Activated naive CD4-positive, alpha-beta T cell treated with anti-CD3 and anti-CD28 coated beads for 36 hours (primary cell): ENCODE measurements around the gene SNX10. TPM values are rescaled to one million over a fixed set of nuclear protein-coding genes. Genes with fewer than 3 reads are reported as not detected.

ENCODE experiments used
- CTCF ChIA-PET: fragments of 350-600 bp; sonication (Branson Sonifier 250); formaldehyde crosslinking; loops from one replicate; lab custom pipeline; 2021; ENCODE audit warnings: antibody characterized with exemption; lab: Charles Lee
- DNase-seq: peaks from one replicate; pipeline ENCODE4 v3.0.0-alpha.2; 2020
- H3K27ac Mint-ChIP-seq: one replicate; pipeline ENCODE4 v1.8.0; 2021; ENCODE audit warnings: mild to moderate bottlenecking, mixed read lengths
- H3K27me3 Mint-ChIP-seq: one replicate; pipeline ENCODE4 v1.8.0; 2021; ENCODE audit warnings: low read depth, mixed read lengths
- H3K36me3 Mint-ChIP-seq: one replicate; pipeline ENCODE4 v1.8.0; 2021; ENCODE audit warnings: low read depth, mixed read lengths
- H3K4me1 Mint-ChIP-seq: one replicate; pipeline ENCODE4 v1.8.0; 2021; ENCODE audit warnings: low read depth, mixed read lengths
- H3K4me3 Mint-ChIP-seq: one replicate; pipeline ENCODE4 v1.8.0; 2021; ENCODE audit warnings: mild to moderate bottlenecking, moderate library complexity, mixed read lengths
- H3K9me3 Mint-ChIP-seq: one replicate; pipeline ENCODE4 v1.8.0; 2021; ENCODE audit warnings: mixed read lengths
- intact Hi-C: fragments of 100-400 bp; cut with micrococcal nuclease; formaldehyde crosslinking; loops from one replicate; pipeline ENCODE4 v1.15.1; 2023
- total RNA-seq, 2 experiments: library from RNA; stranded (reverse); gene quantifications; one replicate each; pipeline ENCODE4 v1.2.3, GENCODE V29; 2021

The SNX10 gene
- total RNA-seq, 2 experiments from 2014 or later: 17.0 to 17.5 TPM

- H3K27me3 Mint-ChIP-seq: no peaks in the 10 kb centered on the region
- DNase-seq: no peak
- CTCF ChIA-PET: no interaction called here
- no peak overlapping the region for H3K4me3 Mint-ChIP-seq
- H3K4me1 Mint-ChIP-seq: peaks cover 5% of the 10 kb centered on the region
- no peak overlapping the region for H3K27ac Mint-ChIP-seq
- H3K9me3 Mint-ChIP-seq: no peaks in the 10 kb centered on the region
- intact Hi-C loops: no loop called here
- H3K36me3 Mint-ChIP-seq: peaks cover 4% of the 10 kb centered on the region
These were observed 51.7 kb downstream of the SNX10 start for GRCh38 chr7:26343320-26343832.

- Mint-ChIP-seq H3K27me3 (no peaks in the 10 kb centered on the region), H3K27ac (no peak overlapping the region), H3K36me3 (peaks cover 4% of the 10 kb centered on the region), H3K4me3 (no peak overlapping the region), H3K9me3 (no peaks in the 10 kb centered on the region), H3K4me1 (peaks cover 5% of the 10 kb centered on the region)
- intact Hi-C loops: no loop called here
- DNase-seq: no peak
- CTCF ChIA-PET: no interaction called here
These were observed 52.2 kb downstream of the SNX10 start for GRCh38 chr7:26343837-26344236.

GRCh38 chr7:26345202-26345601 is 53.5 kb downstream of the SNX10 start:
- H3K9me3 Mint-ChIP-seq: no peaks in the 10 kb centered on the region

GRCh38 chr7:26345837-26346236 is 54.2 kb downstream of the SNX10 start:
- Mint-ChIP-seq H3K36me3 (peaks cover 4% of the 10 kb centered on the region), H3K27ac (no peak overlapping the region), H3K27me3 (no peaks in the 10 kb centered on the region), H3K4me1 (peaks cover 5% of the 10 kb centered on the region), H3K4me3 (no peak overlapping the region), H3K9me3 (no peaks in the 10 kb centered on the region)
- no peak for DNase-seq
- CTCF ChIA-PET: no interaction called here
- intact Hi-C loops: no loop called here

More at GRCh38 chr7:26345202-26345601, 53.5 kb downstream of the SNX10 start:
- no peaks in the 10 kb centered on the region for H3K27me3 Mint-ChIP-seq
- no peak overlapping the region for H3K4me3 Mint-ChIP-seq
- intact Hi-C loops: no loop called here
- H3K4me1 Mint-ChIP-seq: peaks cover 5% of the 10 kb centered on the region
- DNase-seq: no peak
- no peak overlapping the region for H3K27ac Mint-ChIP-seq
- peaks cover 4% of the 10 kb centered on the region for H3K36me3 Mint-ChIP-seq
- CTCF ChIA-PET: interaction anchor here (0.6 kb wide), 1 partner anchor 32 kb away, joined by 4 read pairs; no protein-coding TSS in a partner anchor

- Mint-ChIP-seq H3K9me3 (no peaks in the 10 kb centered on the region), H3K4me3 (no peak overlapping the region), H3K27me3 (no peaks in the 10 kb centered on the region), H3K36me3 (peaks cover 7% of the 10 kb centered on the region), H3K27ac (no peak overlapping the region), H3K4me1 (peaks cover 5% of the 10 kb centered on the region)
- intact Hi-C loops: no loop called here
- no peak for DNase-seq
- CTCF ChIA-PET: interaction anchor here (0.6 kb wide), 1 partner anchor 18 kb away, joined by 3 read pairs; no protein-coding TSS in a partner anchor
These were observed 55.0 kb downstream of the SNX10 start for GRCh38 chr7:26346611-26347203.

GRCh38 chr7:26348234-26348851 is 56.7 kb downstream of the SNX10 start:
- intact Hi-C loops: no loop called here
- Mint-ChIP-seq H3K9me3 (no peaks in the 10 kb centered on the region), H3K27ac (no peak overlapping the region), H3K4me3 (no peak overlapping the region), H3K36me3 (peaks cover 7% of the 10 kb centered on the region), H3K27me3 (no peaks in the 10 kb centered on the region), H3K4me1 (peaks cover 5% of the 10 kb centered on the region)
- CTCF ChIA-PET: interaction anchor here (0.6 to 1.0 kb wide), 3 partner anchors 64 to 319 kb away, joined by 5 to 8 read pairs (median 5); no protein-coding TSS in a partner anchor
- no peak for DNase-seq

- Mint-ChIP-seq H3K27ac (no peak overlapping the region), H3K4me1 (peaks cover 5% of the 10 kb centered on the region), H3K9me3 (no peaks in the 10 kb centered on the region), H3K27me3 (no peaks in the 10 kb centered on the region), H3K4me3 (no peak overlapping the region), H3K36me3 (peaks cover 7% of the 10 kb centered on the region)
- intact Hi-C loops: no loop called here
- CTCF ChIA-PET: interaction anchor here (0.6 to 1.1 kb wide), 3 partner anchors 38 to 456 kb away, joined by 3 to 5 read pairs (median 4); no protein-coding TSS in a partner anchor
- no peak for DNase-seq
These were observed 57.6 kb downstream of the SNX10 start for GRCh38 chr7:26349005-26349915.

GRCh38 chr7:26351171-26351570 is 59.5 kb downstream of the SNX10 start:
- H3K27me3 Mint-ChIP-seq: no peaks in the 10 kb centered on the region
- CTCF ChIA-PET: interaction anchor here (0.8 to 1.1 kb wide), 2 partner anchors 13 to 309 kb away, joined by 3 to 4 read pairs; no protein-coding TSS in a partner anchor
- DNase-seq: no peak
- no peaks in the 10 kb centered on the region for H3K9me3 Mint-ChIP-seq
- intact Hi-C loops: no loop called here
- H3K4me1 Mint-ChIP-seq: peaks cover 5% of the 10 kb centered on the region
- no peak overlapping the region for H3K27ac Mint-ChIP-seq
- H3K4me3 Mint-ChIP-seq: no peak overlapping the region
- H3K36me3 Mint-ChIP-seq: peaks cover 7% of the 10 kb centered on the region

- DNase-seq: no peak
- no peaks in the 10 kb centered on the region for H3K4me1 Mint-ChIP-seq
- H3K36me3 Mint-ChIP-seq: peaks cover 2% of the 10 kb centered on the region
- H3K9me3 Mint-ChIP-seq: no peaks in the 10 kb centered on the region
- intact Hi-C loops: no loop called here
- CTCF ChIA-PET: interaction anchor here (0.9 to 1.7 kb wide), 3 partner anchors 9 to 265 kb away, joined by 3 to 6 read pairs (median 4); no protein-coding TSS in a partner anchor
- H3K27ac Mint-ChIP-seq: no peak overlapping the region
- H3K4me3 Mint-ChIP-seq: no peak overlapping the region
- H3K27me3 Mint-ChIP-seq: no peaks in the 10 kb centered on the region
These were observed 64.6 kb downstream of the SNX10 start for GRCh38 chr7:26356229-26356628.

GRCh38 chr7:26356929-26357798 is 65.5 kb downstream of the SNX10 start:
- Mint-ChIP-seq H3K27me3 (no peaks in the 10 kb centered on the region), H3K27ac (no peak overlapping the region), H3K9me3 (no peaks in the 10 kb centered on the region), H3K36me3 (no peaks in the 10 kb centered on the region), H3K4me1 (no peaks in the 10 kb centered on the region), H3K4me3 (no peak overlapping the region)
- CTCF ChIA-PET: interaction anchor here (0.9 to 1.7 kb wide), 3 partner anchors 8 to 80 kb away, joined by 3 to 5 read pairs (median 4); no protein-coding TSS in a partner anchor
- intact Hi-C loops: no loop called here
- DNase-seq: no peak

- Mint-ChIP-seq H3K27me3 (no peaks in the 10 kb centered on the region), H3K27ac (no peak overlapping the region)
- CTCF ChIA-PET: interaction anchor here (1.0 kb wide), 1 partner anchor 80 kb away, joined by 5 read pairs; no protein-coding TSS in a partner anchor
These were observed 66.1 kb downstream of the SNX10 start for GRCh38 chr7:26357799-26358151.

More at GRCh38 chr7:26357799-26358151, 66.1 kb downstream of the SNX10 start:
- DNase-seq: no peak
- Mint-ChIP-seq H3K4me1 (no peaks in the 10 kb centered on the region), H3K36me3 (no peaks in the 10 kb centered on the region), H3K4me3 (no peak overlapping the region), H3K9me3 (no peaks in the 10 kb centered on the region)
- intact Hi-C loops: no loop called here
